NB4 (cell line): ENCODE data around the gene TMC2.

Experiments used
- CTCF ChIP-seq: IDR thresholded peaks from one replicate; pipeline ENCODE4 v1.5.1; 2012; ENCODE audit warnings: low read depth, low read length
- POLR2A ChIP-seq: IDR thresholded peaks from 2 replicates; pipeline ENCODE4 v1.6.1; 2011; ENCODE audit warnings: mild to moderate bottlenecking; ENCODE audit not compliant: insufficient read length; ENCODE audit errors: extremely low read depth

GRCh38 chr20:2654831-2655230, 118.5 kb downstream of the TMC2 start:
- no peak for TF ChIP-seq CTCF
- no peak for TF ChIP-seq POLR2A
